HUES48 (cell line): ENCODE data around the gene THSD8.
"Not testable (repeated sequence)": the region's sequence is repeated elsewhere in the genome, so short reads cannot be mapped to it uniquely, and the experiment has no call there.

Source experiments
- H3K27ac ChIP-seq: one replicate; pipeline ENCODE4 v1.7.0; 2013; ENCODE audit warnings: low read depth, low read length, inconsistent platforms
- H3K27me3 ChIP-seq: 2 replicates; pipeline ENCODE4 v1.6.1; 2013; ENCODE audit warnings: mild to moderate bottlenecking, low read length; ENCODE audit not compliant: control insufficient read depth, insufficient read depth
- H3K36me3 ChIP-seq: 2 replicates; pipeline ENCODE4 v1.6.1; 2013; ENCODE audit warnings: low read length; ENCODE audit not compliant: control insufficient read depth, insufficient read depth
- H3K4me1 ChIP-seq: 2 replicates; pipeline ENCODE4 v1.6.1; 2013; ENCODE audit warnings: mild to moderate bottlenecking, low read length; ENCODE audit not compliant: control insufficient read depth, insufficient read depth
- H3K4me3 ChIP-seq: 2 replicates; pipeline ENCODE4 v1.5.1; 2013; ENCODE audit warnings: mild to moderate bottlenecking, low read depth, low read length
- H3K9ac ChIP-seq: 2 replicates; pipeline ENCODE4 v1.6.1; 2013; ENCODE audit warnings: mild to moderate bottlenecking, low read depth, low read length, moderate library complexity
- H3K9me3 ChIP-seq: 2 replicates; pipeline ENCODE4 v1.6.1; 2013; ENCODE audit warnings: low read length; ENCODE audit not compliant: control insufficient read depth, insufficient read depth

Gene THSD8

DNA sequence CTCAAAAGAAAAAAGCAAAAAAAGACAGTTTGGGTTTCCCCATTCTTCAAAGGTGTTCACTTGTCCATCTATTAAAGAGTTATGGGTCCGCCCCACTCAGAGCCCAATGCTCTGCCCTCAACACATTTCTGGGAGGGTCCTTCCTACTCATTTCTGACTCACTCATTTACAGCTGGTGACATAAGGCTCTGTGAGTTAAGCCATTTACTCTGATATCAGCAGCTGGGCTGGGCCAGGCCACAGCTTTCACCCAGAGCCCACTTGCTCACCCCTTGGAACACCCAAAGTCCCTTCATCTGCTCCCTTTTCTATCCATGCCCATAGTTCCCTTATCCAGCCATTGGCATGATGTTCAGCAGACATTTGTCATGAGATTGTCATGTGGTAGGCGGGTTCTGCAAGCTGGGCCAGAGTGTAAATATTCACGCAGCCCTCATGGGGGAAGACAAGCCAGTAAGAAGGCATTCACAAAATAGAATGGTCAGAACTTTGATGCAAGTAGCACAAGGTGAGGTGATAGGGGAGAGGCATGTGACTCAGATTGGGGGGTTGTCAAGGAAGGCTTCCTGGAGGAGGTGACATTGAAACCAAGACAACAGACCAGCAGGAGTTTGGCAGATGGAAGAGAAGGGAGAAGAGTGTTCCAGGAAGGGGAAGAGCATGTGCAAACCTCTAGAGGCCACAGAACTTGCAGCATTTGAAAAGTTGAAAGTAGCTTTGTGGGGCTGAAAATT lies 42.3 kb downstream of the THSD8 start:
- Histone ChIP-seq H3K9ac (no peak overlapping the region), H3K36me3 (peaks cover 9% of the 10 kb centered on the region), H3K4me3 (no peak overlapping the region), H3K27me3 (peaks cover 4% of the 10 kb centered on the region; the same call in 1 of the 2 replicates), H3K9me3 (no peaks in the 10 kb centered on the region), H3K27ac (no peak overlapping the region), H3K4me1 (peaks cover 10% of the 10 kb centered on the region; the same call in 1 of the 2 replicates)

GRCh38 chr19:12846613-12847012 lies 44.7 kb downstream of the THSD8 start:
- H3K9ac ChIP-seq, H3K27ac ChIP-seq, H3K4me1 ChIP-seq, H3K36me3 ChIP-seq, H3K9me3 ChIP-seq, H3K27me3 ChIP-seq, H3K4me3 ChIP-seq: not testable (repeated sequence)

DNA sequence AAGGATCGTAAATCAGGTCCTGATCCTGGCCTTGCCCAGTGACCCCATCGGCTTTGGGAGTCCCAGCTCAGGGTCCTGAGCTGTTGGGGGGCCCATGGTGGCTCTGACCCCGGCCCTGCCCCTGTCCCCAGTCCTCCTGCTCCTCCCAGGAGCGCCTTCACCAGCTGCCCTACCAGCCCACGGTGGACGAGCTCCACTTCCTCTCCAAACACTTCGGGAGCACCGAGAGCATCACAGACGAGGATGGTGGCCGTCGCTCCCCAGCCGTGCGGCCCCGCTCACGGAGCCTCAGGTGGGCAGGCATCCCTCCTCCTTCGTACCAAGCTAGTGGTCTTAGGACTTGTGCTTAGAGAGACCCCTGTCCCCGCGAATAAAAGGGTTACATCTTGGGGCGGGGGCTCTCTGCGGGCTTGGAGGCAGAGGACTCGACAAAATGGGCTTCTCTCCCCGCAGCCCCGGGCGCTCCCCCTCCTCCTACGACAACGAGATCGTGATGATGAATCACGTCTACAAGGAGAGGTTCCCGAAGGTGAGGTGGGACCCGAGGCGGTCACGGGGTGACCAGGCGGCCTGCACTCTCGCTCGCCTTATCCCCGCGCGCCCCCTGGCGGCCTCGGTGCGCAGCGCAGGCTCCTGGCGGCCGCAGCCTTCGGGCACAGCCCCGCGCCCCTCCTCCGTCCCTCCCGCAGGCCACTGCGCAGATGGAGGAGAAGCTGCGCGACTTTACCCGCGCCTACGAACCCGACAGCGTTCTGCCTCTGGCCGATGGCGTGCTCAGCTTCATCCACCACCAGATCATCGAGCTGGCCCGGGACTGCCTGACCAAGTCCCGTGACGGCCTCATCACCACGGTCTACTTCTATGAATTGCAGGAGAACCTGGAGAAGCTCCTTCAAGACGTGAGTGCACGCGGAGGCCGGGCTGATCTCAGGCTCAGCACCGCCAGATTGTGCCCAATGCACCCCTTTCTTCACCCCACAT lies 45.6 kb downstream of the THSD8 start:
- Histone ChIP-seq H3K4me1 (0 out of 2 replicates have a peak, but pooled peaks cover 4% of the 10 kb centered on the region), H3K9ac (no peak overlapping the region), H3K27me3 (no peaks in the 10 kb centered on the region), H3K27ac (no peak overlapping the region), H3K4me3 (peak overlapping the region; percentile 24; the same call in 1 of the 2 replicates), H3K36me3 (peaks cover 11% of the 10 kb centered on the region), H3K9me3 (no peaks in the 10 kb centered on the region)
